ENCODE data around the gene LSAMP. TPM values are rescaled to one million over a fixed set of nuclear protein-coding genes. Genes with fewer than 3 reads are reported as not detected.

Gene LSAMP
- total and polyA plus RNA-seq, 2 of the 4 experiments (the other 2 are of a cell fraction) = 7.9 to 8.0 TPM

- CTCF ChIA-PET = no interaction called here
- H3K4me1 ChIP-seq (ENCODE audit: control insufficient read depth, insufficient read depth, low read length) = peaks cover 12% of the 10 kb centered on the region
- WGBS, 2 experiments (ENCODE audit: extremely low coverage in 2 of 2, insufficient read length in 1 of 2) = no CpG with 5 or more reads among the region's 2 CpGs
Observed at GRCh38 chr3:116002235-116002634, 443.1 kb downstream of the LSAMP start.

More at GRCh38 chr3:116002235-116002634, 443.1 kb downstream of the LSAMP start:
- dilution Hi-C loops (cut with HindIII; ENCODE audit: low sequenced_read_pairs, unreplicated experiment) = no loop called here
- Histone ChIP-seq H3K27me3 (ENCODE audit: control insufficient read depth, insufficient read depth, low read length) (no peaks in the 10 kb centered on the region), H3K18ac (ENCODE audit: low read depth, low read length) (no peak overlapping the region), H4K5ac (ENCODE audit: low read depth, low read length) (no peak overlapping the region), H2AK5ac (ENCODE audit: low read depth, low read length) (peak overlapping the region; percentile 72; the same call in 1 of the 2 replicates), H2BK5ac (ENCODE audit: low read depth, low read length, poor library complexity, severe bottlenecking) (no peak overlapping the region), H4K20me1 (ENCODE audit: insufficient read depth, low read length) (no peaks in the 10 kb centered on the region), H3K4me3 (ENCODE audit: insufficient read depth, low read depth, low read length) (no peak overlapping the region), H3K23ac (ENCODE audit: low read depth, low read length) (no peak overlapping the region), H3K79me1 (ENCODE audit: low read depth in 1 of 2, low read length in 2 of 2) (no peaks in the 10 kb centered on the region), H3K9ac (ENCODE audit: low read depth, low read length) (no peak overlapping the region), H2BK20ac (ENCODE audit: low read depth, low read length) (peak overlapping the region; percentile 41; the same call in 1 of the 2 replicates), H3K9me3 (ENCODE audit: control insufficient read depth, insufficient read depth, low read length) (no peaks in the 10 kb centered on the region), H4K91ac (ENCODE audit: insufficient read depth, low read depth, low read length) (no peak overlapping the region; the same call in 1 of the 2 replicates), H4K8ac (ENCODE audit: low read depth in 2 of 2, low read length in 2 of 2) (no peak overlapping the region), H2BK120ac (ENCODE audit: low read depth, low read length) (peak overlapping the region; percentile 22; the same call in 1 of the 2 replicates), H3K56ac (ENCODE audit: extremely low read depth, insufficient read depth, low read length) (no peak overlapping the region), H2BK15ac (ENCODE audit: low read depth, low read length) (no peak overlapping the region), H3K4me2 (ENCODE audit: low read depth, low read length) (no peak overlapping the region), H2AK9ac (replicated peaks; ENCODE audit: low read depth, low read length, poor library complexity) (no peak overlapping the region), H3K9me1 (ENCODE audit: insufficient read depth, low read length) (peaks cover 10% of the 10 kb centered on the region), H2AFZ (replicated peaks; ENCODE audit: low read length, poor library complexity) (no peak overlapping the region), H3K14ac (replicated peaks; ENCODE audit: low read depth, low read length) (no peak overlapping the region), H3K4ac (ENCODE audit: low read depth, low read length) (0 out of 2 replicates have a peak overlapping the region, but pooled peaks have one; percentile 29), H3K36me3 (ENCODE audit: control insufficient read depth, insufficient read depth, low read length) (no peaks in the 10 kb centered on the region), H3K27ac (ENCODE audit: insufficient read depth, low read length) (no peak overlapping the region)
- BruUV-seq (replicated peaks) = no TSS peak
- TF ChIP-seq MAFK (IDR thresholded peaks at IDR 0.05; ENCODE audit: low read depth, low read length) (no peak), RCOR1 (IDR thresholded peaks at IDR 0.05; ENCODE audit: insufficient replicate concordance, low read length) (no peak), NFE2L2 (IDR thresholded peaks at IDR 0.05; ENCODE audit: low read depth, low read length) (no peak), CHD1 (IDR thresholded peaks at IDR 0.05; ENCODE audit: low read depth, low read length) (no peak), FOS (IDR thresholded peaks at IDR 0.05; ENCODE audit: low read depth, low read length) (no peak), RAD21 (IDR thresholded peaks at IDR 0.05; ENCODE audit: low read length) (no peak), BHLHE40 (IDR thresholded peaks at IDR 0.05; ENCODE audit: low read depth, low read length) (no peak), CEBPB (IDR thresholded peaks at IDR 0.05; ENCODE audit: low read depth, low read length) (no peak), CTCF (conservative IDR thresholded peaks at IDR 0.05; ENCODE audit: low read depth, low read length) (no peak), MAZ (IDR thresholded peaks at IDR 0.05; ENCODE audit: borderline replicate concordance, low read depth, low read length) (no peak), ELK1 (IDR thresholded peaks at IDR 0.05; ENCODE audit: borderline replicate concordance, low read depth, low read length) (no peak), POLR2A (IDR thresholded peaks at IDR 0.05; ENCODE audit: low read depth, low read length) (no peak)
- TF ChIP-seq, protein P1, sequence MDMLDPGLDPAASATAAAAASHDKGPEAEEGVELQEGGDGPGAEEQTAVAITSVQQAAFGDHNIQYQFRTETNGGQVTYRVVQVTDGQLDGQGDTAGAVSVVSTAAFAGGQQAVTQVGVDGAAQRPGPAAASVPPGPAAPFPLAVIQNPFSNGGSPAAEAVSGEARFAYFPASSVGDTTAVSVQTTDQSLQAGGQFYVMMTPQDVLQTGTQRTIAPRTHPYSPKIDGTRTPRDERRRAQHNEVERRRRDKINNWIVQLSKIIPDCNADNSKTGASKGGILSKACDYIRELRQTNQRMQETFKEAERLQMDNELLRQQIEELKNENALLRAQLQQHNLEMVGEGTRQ (IDR thresholded peaks at IDR 0.05; ENCODE audit: low read depth, low read length) = no peak
- ATAC-seq (ENCODE audit: low read depth) (no peak), DNase-seq (no peak)
- POLR2A ChIA-PET (ENCODE audit: unreplicated experiment) = no interaction called here
- in situ Hi-C loops (cut with MboI; ENCODE audit: low sequenced_read_pairs) = no loop called here
- intact Hi-C loops (cut with micrococcal nuclease) = loop anchor here (10.0 kb wide), 1 partner anchor 443 kb away; the partner anchor contains the start of gene LSAMP
